GM18517 (cell line): ENCODE measurements around the gene LYL1.

ENCODE experiments used
- ATAC-seq: cut with Tn5 transposase; IDR thresholded peaks from one replicate; pipeline ENCODE4 v1.9.1; 2021; ENCODE audit warnings: mild to moderate bottlenecking, moderate library complexity; ENCODE audit not compliant: unreplicated experiment

The LYL1 gene

GRCh38 chr19:13078381-13078780 lies 24.3 kb downstream of the LYL1 start:
- no peak for ATAC-seq

- ATAC-seq = no peak
These were observed 25.4 kb downstream of the LYL1 start for GRCh38 chr19:13077240-13077639.

GRCh38 chr19:13076787-13077186 lies 25.9 kb downstream of the LYL1 start:
- ATAC-seq = no peak

- no peak for ATAC-seq
These were observed 26.3 kb downstream of the LYL1 start for GRCh38 chr19:13076320-13076719.

- ATAC-seq = no peak
These were observed 28.3 kb downstream of the LYL1 start for GRCh38 chr19:13074378-13074777.

GRCh38 chr19:13073263-13073662 lies 29.4 kb downstream of the LYL1 start:
- ATAC-seq = no peak

- ATAC-seq = no peak
These were observed 30.3 kb downstream of the LYL1 start for GRCh38 chr19:13072188-13072908.

GRCh38 chr19:13071444-13072187 lies 31.0 kb downstream of the LYL1 start:
- ATAC-seq = no peak

GRCh38 chr19:13070425-13071140 lies 32.1 kb downstream of the LYL1 start:
- no peak for ATAC-seq

GRCh38 chr19:13069415-13070359 lies 33.0 kb downstream of the LYL1 start:
- no peak for ATAC-seq

- no peak for ATAC-seq
These were observed 34.4 kb downstream of the LYL1 start for GRCh38 chr19:13068085-13068846.

- ATAC-seq = no peak
These were observed 35.5 kb downstream of the LYL1 start for GRCh38 chr19:13066933-13067807.

GRCh38 chr19:13066226-13066625 lies 36.4 kb downstream of the LYL1 start:
- ATAC-seq = no peak

- no peak for ATAC-seq
These were observed 38.6 kb downstream of the LYL1 start for GRCh38 chr19:13064092-13064489.

- no peak for ATAC-seq
These were observed 39.1 kb downstream of the LYL1 start for GRCh38 chr19:13063461-13064091.

GRCh38 chr19:13062317-13062716 lies 40.3 kb downstream of the LYL1 start:
- no peak for ATAC-seq

- ATAC-seq = no peak
These were observed 41.4 kb downstream of the LYL1 start for GRCh38 chr19:13060964-13061927.
